Measurements from ENCODE around the gene HSPA1L. TPM values are rescaled to one million over a fixed set of nuclear protein-coding genes. Genes with fewer than 3 reads are reported as not detected.
"Not testable (repeated sequence)": the region's sequence is repeated elsewhere in the genome, so short reads cannot be mapped to it uniquely, and the experiment has no call there.

Gene HSPA1L
- 3.7 TPM in 2 replicates for total RNA-seq

DNA sequence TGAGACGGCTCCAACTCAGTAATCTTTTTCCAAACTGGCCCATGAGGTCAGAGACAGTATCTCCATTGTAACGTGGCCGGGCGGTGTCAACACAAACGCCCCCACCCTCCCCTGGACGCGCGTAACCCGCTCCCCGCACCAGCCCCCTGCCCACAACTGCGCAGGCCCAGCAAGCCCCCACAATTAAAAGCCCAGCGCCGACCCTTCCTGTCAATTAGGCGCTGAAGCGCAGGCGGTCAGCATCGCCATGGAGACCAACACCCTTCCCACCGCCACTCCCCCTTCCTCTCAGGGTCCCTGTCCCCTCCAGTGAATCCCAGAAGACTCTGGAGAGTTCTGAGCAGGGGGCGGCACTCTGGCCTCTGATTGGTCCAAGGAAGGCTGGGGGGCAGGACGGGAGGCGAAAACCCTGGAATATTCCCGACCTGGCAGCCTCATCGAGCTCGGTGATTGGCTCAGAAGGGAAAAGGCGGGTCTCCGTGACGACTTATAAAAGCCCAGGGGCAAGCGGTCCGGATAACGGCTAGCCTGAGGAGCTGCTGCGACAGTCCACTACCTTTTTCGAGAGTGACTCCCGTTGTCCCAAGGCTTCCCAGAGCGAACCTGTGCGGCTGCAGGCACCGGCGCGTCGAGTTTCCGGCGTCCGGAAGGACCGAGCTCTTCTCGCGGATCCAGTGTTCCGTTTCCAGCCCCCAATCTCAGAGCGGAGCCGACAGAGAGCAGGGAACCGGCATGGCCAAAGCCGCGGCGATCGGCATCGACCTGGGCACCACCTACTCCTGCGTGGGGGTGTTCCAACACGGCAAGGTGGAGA is at the start of gene HSPA1L, which contains the start of gene HSPA1A:
HSPA1L (minus strand) TSS at position 259 of the 814 bp plus-strand sequence. CDS start 3,311 bp downstream, outside the sequence.
HSPA1A (plus strand) TSS at position 519 of the 814 bp plus-strand sequence; CDS start at position 733, 214 bp downstream.
- intact Hi-C loops (cut with micrococcal nuclease) = loop anchor here (2.0 kb wide), 3 partner anchors 16 to 76 kb away; no protein-coding TSS in a partner anchor

DNA sequence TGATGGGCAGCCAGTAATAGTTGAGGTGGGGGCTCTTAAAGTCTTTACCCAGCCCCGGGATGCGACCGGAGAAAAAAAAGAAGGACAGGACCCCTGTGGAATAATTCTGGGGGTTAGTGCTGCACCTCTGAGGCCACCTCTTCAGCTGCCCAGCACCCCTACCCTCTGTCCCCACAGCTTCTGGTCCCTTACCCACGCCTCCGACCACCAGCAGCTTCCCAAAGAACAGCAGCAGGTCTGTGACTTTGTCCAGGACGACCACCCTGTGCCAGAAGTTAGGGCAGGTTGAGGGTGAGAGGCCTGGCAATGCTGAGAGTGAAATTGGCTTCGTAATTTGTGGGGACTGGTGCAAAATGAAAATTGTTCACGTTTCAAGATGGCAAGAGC is 49.7 kb upstream of the HSPA1L start:
- intact Hi-C loops (cut with micrococcal nuclease) = no loop called here

DNA sequence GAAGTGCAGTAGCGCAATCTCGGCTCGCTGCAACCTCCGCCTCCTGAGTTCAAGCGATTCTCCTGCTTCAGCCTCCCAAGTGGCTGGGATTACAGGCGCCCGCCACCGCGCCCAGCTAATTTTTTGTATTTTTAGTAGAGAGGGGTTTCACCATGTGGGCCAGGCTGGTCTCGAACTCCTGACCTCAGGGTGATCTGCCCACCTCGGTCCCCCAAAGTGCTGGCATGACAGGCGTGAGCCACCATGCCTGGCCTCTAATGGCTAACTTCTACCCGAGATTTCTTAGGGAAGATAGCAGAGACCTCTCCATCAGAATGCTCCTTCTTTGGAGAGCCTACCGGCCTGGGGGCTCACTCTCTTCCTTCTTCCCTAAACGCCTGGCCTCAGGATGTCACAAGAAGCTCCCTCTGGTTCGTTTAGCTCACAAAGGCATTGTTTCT is 49.1 kb upstream of the HSPA1L start:
- intact Hi-C loops (cut with micrococcal nuclease) = not testable (repeated sequence)

DNA sequence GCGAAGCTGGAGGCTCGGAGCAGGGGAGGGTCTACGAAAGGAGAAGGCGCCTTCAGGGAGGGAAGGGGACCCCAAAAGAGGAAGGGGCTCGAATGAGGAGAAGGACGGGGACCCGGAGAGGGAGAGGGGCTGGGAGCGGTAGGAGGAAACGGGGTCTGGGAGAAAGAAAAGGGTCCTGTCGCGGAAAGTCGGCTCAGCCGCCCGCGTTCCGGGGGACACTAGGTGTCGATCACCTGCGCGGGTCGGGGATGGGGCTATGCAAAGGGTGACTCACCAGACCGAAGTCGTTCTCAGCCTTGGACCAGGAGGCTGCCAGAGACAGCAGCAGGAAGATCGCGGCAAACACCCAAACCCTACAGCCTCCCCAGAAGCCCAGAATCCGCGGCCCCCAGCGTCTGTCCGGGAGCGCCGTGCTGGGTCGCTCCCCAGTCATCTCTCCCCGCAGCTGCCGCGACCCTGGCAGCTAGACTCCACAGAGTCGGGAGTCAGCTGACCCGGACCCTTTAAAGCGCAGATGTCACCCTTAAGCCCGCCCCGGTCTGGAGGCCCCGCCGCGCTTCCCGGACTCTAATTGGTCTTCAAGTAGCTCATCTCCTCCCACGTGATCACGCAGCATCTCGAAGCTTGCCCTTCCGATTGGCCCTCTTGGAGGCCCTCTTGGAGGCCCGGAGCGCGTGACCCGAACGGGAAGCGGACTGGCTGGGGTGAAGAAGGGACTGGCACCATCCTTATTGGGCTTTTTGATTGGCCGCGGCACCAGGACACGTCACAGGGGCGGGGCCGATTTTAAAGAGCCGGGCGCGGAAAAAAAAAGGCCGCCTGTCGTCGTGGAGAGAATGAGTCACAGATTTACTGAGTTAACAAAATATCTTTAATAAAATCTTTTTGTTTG is 47.5 kb upstream of the HSPA1L start, which contains the start of gene NEU1:
NEU1 (minus strand) TSS at position 478 of the 892 bp plus-strand sequence; CDS start at position 433, 45 bp downstream.
- intact Hi-C loops (cut with micrococcal nuclease) = loop anchor here (1.0 to 2.0 kb wide), 12 partner anchors 28 to 665 kb away; partner anchors contain the start of genes ABHD16A, BAG6, EHMT2 and NFKBIL1

DNA sequence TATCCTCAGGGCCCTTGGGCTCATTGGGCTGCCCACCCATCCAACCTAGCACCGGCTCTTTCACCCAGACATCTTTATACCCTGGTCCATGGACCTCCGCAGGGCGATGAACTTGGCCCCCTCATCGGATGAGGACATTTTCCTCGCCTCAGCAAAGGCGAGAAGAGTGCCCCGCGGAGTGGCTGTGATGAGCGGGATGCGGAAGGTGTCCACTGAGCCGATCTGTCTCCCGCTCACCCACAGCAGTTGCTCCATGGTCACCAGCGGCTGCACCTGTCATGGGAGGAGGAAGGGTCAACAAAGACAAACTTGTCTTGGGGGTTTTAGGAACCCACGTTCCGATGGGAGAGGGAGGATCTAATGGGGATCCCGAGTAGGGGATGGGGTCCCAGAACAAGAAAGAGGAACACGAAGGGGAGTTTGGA is 46.8 kb upstream of the HSPA1L start:
- intact Hi-C loops (cut with micrococcal nuclease) = loop anchor here (1.0 to 2.0 kb wide), 6 partner anchors 27 to 665 kb away; partner anchors contain the start of genes PRRC2A, SKIC2 and VARS1

DNA sequence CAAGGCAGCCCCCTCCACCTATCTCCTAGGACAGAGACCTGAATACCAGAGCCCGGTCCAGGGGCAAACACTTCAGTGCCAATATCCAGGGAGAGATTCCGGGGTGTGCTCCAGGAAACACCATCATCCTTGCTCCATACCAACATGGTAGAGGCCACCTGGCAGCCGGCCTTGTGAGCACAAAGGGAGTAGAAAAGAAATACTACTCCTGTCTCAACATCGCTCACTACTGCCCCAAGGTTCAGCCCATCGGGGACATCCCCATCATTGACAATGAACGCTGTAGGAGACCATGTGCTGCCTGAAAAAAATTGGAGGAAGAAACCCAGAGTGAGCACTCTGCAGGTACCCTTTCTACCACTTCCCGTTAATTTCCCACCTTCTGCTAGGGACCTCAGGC is 46.1 kb upstream of the HSPA1L start:
- intact Hi-C loops (cut with micrococcal nuclease) = no loop called here

DNA sequence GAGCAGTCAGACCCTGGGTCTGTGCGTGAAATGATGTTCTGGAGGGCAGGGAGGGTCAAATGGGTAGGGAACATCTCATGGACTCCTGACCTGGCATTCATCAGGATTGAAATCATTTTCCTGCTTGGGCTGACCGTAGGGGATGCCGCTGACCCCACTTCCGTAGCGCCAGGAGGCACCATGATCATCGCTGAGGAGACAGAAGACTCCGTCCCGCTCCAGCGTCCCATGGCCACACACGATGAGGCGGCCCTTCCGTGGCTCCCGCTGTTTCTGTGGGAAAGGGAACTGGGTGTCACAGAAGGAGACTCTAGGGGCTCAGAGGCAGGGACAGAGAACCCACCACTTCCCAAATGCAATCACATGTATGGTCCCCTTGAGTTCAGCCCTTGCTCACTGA is 45.3 kb upstream of the HSPA1L start:
- intact Hi-C loops (cut with micrococcal nuclease) = no loop called here

DNA sequence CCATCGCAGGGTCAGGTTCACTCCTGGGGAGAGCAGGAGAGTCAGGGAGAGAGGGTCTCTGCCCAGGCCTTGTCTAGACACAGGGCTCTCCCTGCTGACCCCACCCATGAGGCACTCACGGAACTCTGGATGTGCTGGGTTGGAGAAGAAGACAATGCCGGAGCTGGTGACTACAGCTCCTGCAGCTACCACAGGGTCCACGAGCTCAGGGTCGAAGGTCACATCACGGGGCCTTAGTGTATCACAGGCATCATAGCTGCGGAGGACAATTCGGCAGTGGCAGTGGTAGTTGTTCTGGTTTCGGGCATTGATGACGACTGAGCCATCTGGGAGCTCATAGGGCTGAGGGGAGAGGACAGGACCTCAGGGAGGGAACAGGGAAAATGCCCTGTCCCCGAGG is 44.8 kb upstream of the HSPA1L start:
- intact Hi-C loops (cut with micrococcal nuclease) = no loop called here

DNA sequence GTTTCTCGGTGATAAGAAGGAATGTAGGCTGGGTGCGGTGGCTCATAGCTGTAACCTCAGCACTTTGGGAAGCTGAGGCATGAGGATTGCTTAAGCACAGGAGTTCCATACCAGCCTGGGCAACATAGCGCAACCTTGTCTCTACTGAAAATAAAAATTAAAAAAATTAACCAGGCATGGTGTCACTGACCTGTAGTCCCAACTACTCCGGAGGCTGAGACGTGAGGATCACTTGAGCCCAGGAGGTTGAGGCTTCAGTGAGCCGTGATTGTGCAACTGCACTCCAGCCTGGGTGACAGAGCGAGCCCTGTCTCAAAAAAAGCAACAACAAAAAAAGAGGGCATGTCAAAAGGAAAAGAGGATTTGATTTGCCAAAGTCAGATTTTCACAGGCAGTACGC is 43.6 kb upstream of the HSPA1L start:
- intact Hi-C loops (cut with micrococcal nuclease) = no loop called here

DNA sequence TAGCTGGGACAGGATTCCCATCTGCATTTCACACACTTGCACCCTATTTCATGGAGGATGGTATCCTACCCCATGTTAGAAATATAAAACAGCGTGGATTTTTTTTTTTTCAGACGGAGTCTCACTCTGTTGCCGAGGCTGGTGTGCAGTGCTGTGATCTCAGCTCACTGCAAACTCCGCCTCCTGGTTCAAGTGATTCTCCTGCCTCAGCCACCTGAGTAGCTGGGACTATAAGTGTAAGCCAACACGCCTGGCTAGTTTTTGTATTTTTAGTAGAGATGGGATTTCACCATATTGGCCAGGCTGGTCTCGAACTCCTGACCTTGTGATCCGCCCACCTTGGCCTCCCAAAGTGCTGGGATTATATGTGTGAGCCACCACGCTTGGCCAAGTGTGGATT is 42.7 kb upstream of the HSPA1L start:
- intact Hi-C loops (cut with micrococcal nuclease) = not testable (repeated sequence)

DNA sequence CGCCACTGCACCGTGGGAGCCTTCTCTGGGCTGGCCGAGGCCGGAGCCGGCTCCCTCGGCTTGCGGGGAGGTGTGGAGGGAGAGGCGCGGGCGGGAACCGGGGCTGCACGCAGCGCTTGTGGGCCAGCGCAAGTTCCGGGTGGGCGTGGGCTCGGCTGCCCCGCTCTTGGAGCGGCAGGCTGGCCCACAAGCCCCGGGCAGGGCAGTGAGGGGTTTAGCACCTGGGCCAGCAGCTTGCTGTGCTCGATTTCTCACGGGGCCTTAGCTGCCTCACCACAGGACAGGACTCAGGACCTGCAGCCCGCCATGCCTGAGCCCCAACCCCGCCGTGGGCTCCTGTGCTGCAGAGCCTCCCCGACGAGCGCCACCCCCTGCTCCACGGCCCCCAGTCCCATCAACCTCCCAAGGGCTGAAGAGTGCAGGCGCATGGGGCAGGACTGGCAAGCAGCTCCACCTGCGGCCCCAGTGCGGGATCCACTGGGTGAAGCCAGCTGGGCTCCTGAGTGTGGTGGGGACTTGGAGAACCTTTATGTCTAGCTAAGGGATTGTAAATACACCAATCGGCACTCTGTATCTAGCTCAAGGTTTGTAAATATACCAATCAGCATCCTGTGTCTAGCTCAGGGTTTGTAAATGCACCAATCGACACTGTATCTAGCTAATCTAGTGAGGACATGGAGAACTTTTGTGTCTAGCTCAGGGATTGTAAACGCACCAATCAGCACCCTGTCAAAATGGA is 37.1 kb upstream of the HSPA1L start:
- intact Hi-C loops (cut with micrococcal nuclease) = not testable (repeated sequence)

DNA sequence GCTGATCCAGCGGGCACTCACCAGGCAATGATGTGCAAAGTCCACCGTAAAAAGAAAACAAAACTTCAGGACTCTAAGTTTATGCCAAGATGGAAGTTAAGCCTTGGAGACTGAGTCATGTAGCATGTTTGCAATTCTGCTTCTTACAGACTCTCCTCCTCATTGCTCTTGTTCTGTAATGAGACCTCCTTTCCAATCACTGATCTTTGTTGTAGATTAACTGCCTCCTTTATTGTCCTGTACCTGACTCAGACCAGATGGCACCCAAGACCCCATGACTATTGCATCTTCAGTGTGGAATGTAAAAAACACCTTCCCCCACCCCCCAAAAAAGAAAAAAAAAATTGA is 36.4 kb upstream of the HSPA1L start:
- intact Hi-C loops (cut with micrococcal nuclease) = no loop called here

DNA sequence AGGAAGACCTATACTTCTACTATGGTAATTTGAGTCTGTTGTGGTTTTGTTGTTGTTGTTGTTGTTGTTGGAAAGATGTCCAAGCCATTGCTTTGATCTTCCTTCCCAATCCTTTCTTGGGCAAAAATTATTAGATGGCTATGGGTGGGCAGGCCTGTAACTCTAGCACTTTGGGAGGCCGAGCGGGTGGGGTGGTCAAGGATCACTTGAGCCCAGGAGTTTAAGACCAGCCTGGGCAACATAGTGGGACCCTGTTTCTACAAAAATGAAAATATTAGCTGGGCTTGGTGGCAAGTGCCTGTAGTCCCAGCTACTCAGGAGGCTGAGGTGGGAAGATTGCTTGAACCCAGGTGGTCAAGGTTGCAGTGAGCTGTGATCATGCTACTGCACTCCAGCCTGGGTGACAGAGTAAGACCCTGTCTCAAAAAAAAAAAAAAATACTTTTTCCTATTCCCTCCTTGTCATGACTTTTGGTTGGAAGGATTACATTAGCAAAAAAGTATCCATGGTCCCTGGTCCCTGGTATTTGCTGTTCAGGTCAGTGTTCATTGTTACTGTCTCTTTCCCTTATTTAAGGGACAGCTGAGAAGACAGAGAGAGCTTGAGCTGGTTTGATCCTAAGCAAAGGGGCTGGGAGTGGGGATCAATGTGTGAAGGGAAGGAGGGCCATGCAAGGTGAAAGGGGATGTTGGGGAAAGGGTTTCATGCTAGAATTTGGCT is 35.8 kb upstream of the HSPA1L start:
- intact Hi-C loops (cut with micrococcal nuclease) = no loop called here

DNA sequence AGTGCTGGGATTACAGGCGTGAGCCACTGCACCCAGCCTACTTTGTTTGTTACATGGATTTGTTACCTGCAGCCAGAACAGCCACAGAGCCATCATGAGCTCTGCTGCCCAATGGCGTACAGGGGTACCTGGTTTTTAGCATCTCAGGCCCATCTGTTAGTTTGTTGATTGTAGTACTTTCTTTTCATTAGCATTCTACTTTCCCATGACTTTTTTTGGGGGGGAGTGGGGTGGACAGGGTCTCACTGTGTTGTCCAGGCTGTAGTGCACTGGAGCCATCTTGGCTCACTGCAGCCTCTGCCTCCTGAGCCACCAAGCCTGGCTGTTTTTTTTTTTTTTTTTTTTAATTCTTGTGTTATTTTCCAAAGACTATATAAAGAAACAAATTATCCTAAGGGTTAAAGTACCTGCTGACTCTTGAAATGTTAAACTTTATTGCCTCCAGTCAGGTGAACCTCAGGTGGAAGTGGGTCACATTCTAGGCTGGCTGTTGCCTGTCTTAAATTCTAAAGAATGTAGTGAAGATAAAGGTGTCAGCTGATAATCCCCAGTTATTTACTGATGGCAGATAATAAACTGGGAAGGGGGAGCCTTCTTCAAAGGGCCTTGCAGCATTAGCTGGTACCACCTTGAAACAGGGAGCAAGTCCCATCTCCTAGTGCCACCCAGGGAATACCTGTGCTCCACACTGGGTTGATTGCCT is 32.3 kb upstream of the HSPA1L start:
- intact Hi-C loops (cut with micrococcal nuclease) = no loop called here

DNA sequence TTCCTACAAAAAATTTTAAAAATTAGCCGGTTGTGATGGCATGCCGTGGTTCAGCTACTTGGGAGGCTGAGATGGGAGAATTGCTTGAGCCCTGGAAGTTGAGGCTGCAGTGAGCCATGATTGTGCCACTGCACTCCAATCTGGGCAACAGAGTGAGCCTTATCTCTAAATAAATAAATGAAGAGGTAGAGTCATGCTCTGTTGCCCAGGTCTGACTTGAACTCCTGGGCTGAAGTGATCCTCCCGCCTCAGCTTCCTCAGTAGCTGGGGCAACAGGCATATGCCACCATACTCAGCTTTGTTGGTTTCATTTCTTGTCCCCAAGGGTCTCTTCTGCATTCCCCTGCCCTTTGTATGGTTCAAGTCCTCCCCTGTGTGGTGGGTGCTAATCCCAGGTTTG is 29.4 kb upstream of the HSPA1L start:
- intact Hi-C loops (cut with micrococcal nuclease) = no loop called here

DNA sequence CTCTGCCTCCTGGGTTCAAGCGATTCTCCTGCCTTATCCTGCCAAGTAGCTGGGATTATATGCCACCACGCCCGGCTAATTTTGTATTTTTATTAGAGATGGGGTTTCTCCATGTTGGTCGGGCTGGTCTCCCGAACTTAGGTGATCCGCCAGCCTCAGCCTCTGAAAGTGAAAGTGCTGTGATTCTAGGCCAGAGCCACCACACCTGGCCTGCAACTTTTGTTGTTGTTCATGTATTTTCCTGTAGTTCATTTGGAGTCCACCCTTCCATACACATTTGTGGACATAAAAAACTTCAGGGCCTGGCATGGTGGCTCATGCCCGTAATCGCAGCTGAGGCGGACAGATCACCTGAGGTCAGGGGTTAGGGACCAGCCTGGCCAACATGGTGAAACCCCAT is 27.0 kb upstream of the HSPA1L start:
- intact Hi-C loops (cut with micrococcal nuclease) = no loop called here

DNA sequence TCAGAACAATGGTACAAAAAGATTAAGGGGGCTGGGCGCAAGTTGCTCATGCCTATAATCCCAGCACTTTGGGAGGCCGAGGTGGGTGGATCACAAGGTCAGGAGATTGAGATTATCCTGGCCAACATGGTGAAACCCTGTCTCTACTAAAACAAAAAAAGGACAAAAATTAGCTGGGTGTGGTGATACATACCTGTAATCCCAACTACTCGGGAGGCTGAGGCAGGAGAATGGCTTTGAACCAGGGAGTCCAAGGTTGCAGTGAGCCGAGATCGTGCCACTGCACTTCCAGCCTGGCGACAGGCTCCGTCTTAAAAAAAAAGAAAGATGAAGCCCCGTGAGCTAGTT is 24.7 kb upstream of the HSPA1L start:
- intact Hi-C loops (cut with micrococcal nuclease) = loop anchor here (10.0 kb wide), 1 partner anchor 355 kb away; the partner anchor contains the start of genes GPSM3 and PBX2

DNA sequence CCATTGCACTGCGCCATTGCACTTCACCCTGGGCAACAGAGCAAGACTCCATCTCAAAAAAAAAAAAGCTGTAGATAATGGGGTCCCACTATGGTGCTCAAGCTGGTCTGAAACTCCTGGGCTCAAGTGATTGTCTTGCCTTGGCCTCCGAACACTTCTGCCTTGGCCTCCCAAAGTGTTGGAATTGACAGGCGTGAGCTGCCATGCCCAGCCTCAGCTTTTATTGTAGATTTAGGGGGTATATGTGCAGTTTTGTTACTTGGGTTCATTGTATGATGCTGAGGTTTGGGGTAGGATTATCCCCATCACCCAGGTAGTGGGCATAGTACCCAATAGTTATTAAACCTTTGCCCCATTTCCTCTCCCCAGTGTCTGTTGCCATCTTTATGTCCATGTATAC is 23.9 kb upstream of the HSPA1L start:
- intact Hi-C loops (cut with micrococcal nuclease) = loop anchor here (10.0 kb wide), 1 partner anchor 356 kb away; the partner anchor contains the start of genes GPSM3 and PBX2

DNA sequence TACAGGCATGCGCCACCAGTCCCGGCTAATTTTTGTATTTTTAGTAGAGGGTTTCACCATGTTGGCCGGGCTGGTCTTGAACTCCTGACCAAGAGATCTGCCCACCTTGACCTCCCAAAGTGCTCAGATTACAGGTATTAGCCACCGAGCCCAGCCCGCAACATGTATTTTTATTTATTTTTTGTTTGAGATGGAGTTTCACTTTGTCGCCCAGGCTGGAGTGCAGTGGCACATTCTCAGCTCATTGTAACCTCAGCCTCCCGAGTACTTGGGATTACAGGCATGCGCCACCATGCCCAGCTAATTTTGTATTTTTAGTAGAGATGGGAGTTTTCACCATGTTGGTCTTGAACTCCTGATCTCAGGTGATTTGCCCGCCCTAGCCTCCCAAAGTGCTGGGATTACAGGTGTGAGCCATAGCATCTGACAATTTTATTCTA is 23.1 kb upstream of the HSPA1L start:
- intact Hi-C loops (cut with micrococcal nuclease) = loop anchor here (10.0 kb wide), 1 partner anchor 357 kb away; the partner anchor contains the start of genes GPSM3 and PBX2

All from T-helper 1 cell treated with Interleukin-12 subunit alpha and Interleukin-12 subunit beta and Interleukin-4 antibody, amounts not matched to agents 30 ng/mL and 1 ng/mL, for 36 hours (primary cell).